ENCODE results near the gene PTPRG. TPM values are rescaled to one million over a fixed set of nuclear protein-coding genes. Genes with fewer than 3 reads are reported as not detected.

PTPRG gene
- total and polyA plus RNA-seq, 10 of the 15 experiments (the other 5 are each of a cell fraction or from before 2014, with no cell fraction given), result 0.29 to 20.7 (median 1.4) TPM

- Histone ChIP-seq H3K9me3 (replicated peaks; ENCODE audit: control insufficient read depth, insufficient read depth, low read length) (no peaks in the 10 kb centered on the region), H3K27ac (ENCODE audit: control insufficient read depth, insufficient read depth) (no peak overlapping the region), H3K36me3 (ENCODE audit: control insufficient read depth in 2 of 2, insufficient read depth in 2 of 2, low read length in 1 of 2) (no peaks in the 10 kb centered on the region), H3K9ac (ENCODE audit: control insufficient read depth, insufficient read depth, low read length) (no peak overlapping the region), H3K4me3 (no peak overlapping the region), H3K4me2 (ENCODE audit: control insufficient read depth, insufficient read depth) (no peak overlapping the region), H2AFZ (ENCODE audit: control insufficient read depth, low read depth, low read length) (no peak overlapping the region), H3K79me2 (ENCODE audit: control insufficient read depth, insufficient read depth, low read length) (no peaks in the 10 kb centered on the region), H3K27me3 (replicated peaks in 1 of 2; ENCODE audit: control insufficient read depth in 2 of 2, insufficient read depth in 2 of 2, low read length in 1 of 2) (no peaks in the 10 kb centered on the region), H3K4me1 (ENCODE audit: control insufficient read depth, insufficient read depth, low read length) (no peaks in the 10 kb centered on the region), H4K20me1 (ENCODE audit: control insufficient read depth, insufficient read depth) (no peaks in the 10 kb centered on the region)
- 36% methylated on average over 7 of the region's 7 CpGs for WGBS (ENCODE audit: insufficient coverage, insufficient replicate concordance, low lambda C conversion rate, missing lambda C conversion rate)
- ChIA-PET CTCF (interaction anchor here (0.7 to 1.4 kb wide), 2 partner anchors 15 to 45 kb away, joined by 3 read pairs; no protein-coding TSS in a partner anchor), RAD21 (ENCODE audit: unreplicated experiment) (no interaction called here), SMC1A (ENCODE audit: uncharacterized antibody, unreplicated experiment) (interaction anchor here (1.0 to 1.2 kb wide), 4 partner anchors 14 to 316 kb away, joined by 3 to 5 read pairs (median 4); no protein-coding TSS in a partner anchor), POLR2A (interaction anchor here (0.9 to 1.0 kb wide), 2 partner anchors 8 to 27 kb away, joined by 3 read pairs; no protein-coding TSS in a partner anchor)
- TF ChIP-seq SP1 (IDR thresholded peaks at IDR 0.05; ENCODE audit: low read depth, low read length) (no peak), FOXK2 (IDR thresholded peaks at IDR 0.05) (no peak), WRNIP1 (IDR thresholded peaks at IDR 0.05; ENCODE audit: borderline replicate concordance, low read depth, low read length) (no peak), HDAC2 (IDR thresholded peaks at IDR 0.05) (no peak), JUND (IDR thresholded peaks at IDR 0.05; ENCODE audit: low read depth, low read length) (no peak), ZSCAN29 (IDR thresholded peaks at IDR 0.05) (no peak)
- FAIRE-seq (no peak), DNase-seq (ENCODE audit: low read depth, low spot score) (no peak), ATAC-seq (no peak)
- intact Hi-C loops (cut with micrococcal nuclease; ENCODE audit: unreplicated experiment) (no loop called here), in situ Hi-C loops (cut with MboI) (no loop called here)
- BruUV-seq (replicated peaks), result no TSS peak
These were observed 612.7 kb downstream of the PTPRG start for GRCh38 chr3:62173939-62174515.

- H3K79me2 ChIP-seq (ENCODE audit: control insufficient read depth, insufficient read depth, low read length), result no peaks in the 10 kb centered on the region
- 69% methylated on average over 6 of the region's 6 CpGs for WGBS (ENCODE audit: insufficient coverage, insufficient replicate concordance, low lambda C conversion rate, missing lambda C conversion rate)
- no peak overlapping the region for H2AFZ ChIP-seq (ENCODE audit: control insufficient read depth, low read depth, low read length)
- no peak overlapping the region for H3K9ac ChIP-seq (ENCODE audit: control insufficient read depth, insufficient read depth, low read length)
- H3K4me2 ChIP-seq (ENCODE audit: control insufficient read depth, insufficient read depth), result no peak overlapping the region
- FAIRE-seq (no peak), ATAC-seq (no peak), DNase-seq (ENCODE audit: low read depth, low spot score) (no peak)
- H3K4me1 ChIP-seq (ENCODE audit: control insufficient read depth, insufficient read depth, low read length), result no peaks in the 10 kb centered on the region
- POLR2A ChIA-PET, result no interaction called here
- BruUV-seq (replicated peaks), result no TSS peak
- SMC1A ChIA-PET (ENCODE audit: uncharacterized antibody, unreplicated experiment), result interaction anchor here (1.0 to 1.2 kb wide), 2 partner anchors 23 to 32 kb away, joined by 3 to 4 read pairs; no protein-coding TSS in a partner anchor
- intact Hi-C loops (cut with micrococcal nuclease; ENCODE audit: unreplicated experiment), result no loop called here
- H4K20me1 ChIP-seq (ENCODE audit: control insufficient read depth, insufficient read depth), result no peaks in the 10 kb centered on the region
- no peak overlapping the region for H3K4me3 ChIP-seq
- RAD21 ChIA-PET (ENCODE audit: unreplicated experiment), result interaction anchor here (0.6 to 2.9 kb wide), 2 partner anchors 13 to 309 kb away, joined by 4 to 12 read pairs; no protein-coding TSS in a partner anchor
- H3K27ac ChIP-seq (ENCODE audit: control insufficient read depth, insufficient read depth), result no peak overlapping the region
- in situ Hi-C loops (cut with MboI), result no loop called here
- H3K36me3 ChIP-seq (ENCODE audit: control insufficient read depth in 2 of 2, insufficient read depth in 2 of 2, low read length in 1 of 2), result no peaks in the 10 kb centered on the region
- H3K9me3 ChIP-seq (replicated peaks; ENCODE audit: control insufficient read depth, insufficient read depth, low read length), result no peaks in the 10 kb centered on the region
- H3K27me3 ChIP-seq (replicated peaks in 1 of 2; ENCODE audit: control insufficient read depth in 2 of 2, insufficient read depth in 2 of 2, low read length in 1 of 2), result no peaks in the 10 kb centered on the region
- CTCF ChIA-PET, result interaction anchor here (1.2 kb wide), 1 partner anchor 317 kb away, joined by 3 read pairs; no protein-coding TSS in a partner anchor
- no peak for TF ChIP-seq ZBTB4 (CRISPR knock-in tag; IDR thresholded peaks at IDR 0.05)
- no peak for TF ChIP-seq TARDBP (IDR thresholded peaks at IDR 0.05; ENCODE audit: borderline replicate concordance)
- no peak for TF ChIP-seq CBFB (IDR thresholded peaks at IDR 0.05; ENCODE audit: low read depth)
- TF ChIP-seq EED (IDR thresholded peaks at IDR 0.05; ENCODE audit: low read depth), result no peak
- TF ChIP-seq BCL3 (IDR thresholded peaks at IDR 0.05; ENCODE audit: borderline replicate concordance, insufficient read depth, low read depth, low read length, poor library complexity, severe bottlenecking), result no peak
- TF ChIP-seq RELB (IDR thresholded peaks at IDR 0.05; ENCODE audit: low read depth), result no peak
These were observed 613.8 kb downstream of the PTPRG start for GRCh38 chr3:62175161-62175560.
